Breast epithelium (tissue), 3 donors: Measurements from ENCODE around the gene DUS1L.

Source experiments
- POLR2A ChIP-seq: fragments of 450-650 bp; IDR thresholded peaks from one replicate; pipeline ENCODE4 v1.6.1; 2016; ENCODE audit warnings: antibody characterized with exemption, mild to moderate bottlenecking, moderate library complexity
- POLR2AphosphoS5 ChIP-seq, 3 donors: sonication (generic); formaldehyde crosslinking; IDR thresholded peaks; one replicate each; pipeline ENCODE4 v1.6.1; 2017; ENCODE audit warnings: antibody characterized with exemption in 3 of 3
- TF ChIP-seq, protein P1 (sequence below), 3 donors: fragments of 450-650 bp; IDR thresholded peaks; one replicate each; pipeline ENCODE4 v1.5.1; 2016 to 2017; ENCODE audit warnings: antibody characterized with exemption in 3 of 3, mild to moderate bottlenecking in 3 of 3, moderate library complexity in 3 of 3

- TF ChIP-seq, protein P1, sequence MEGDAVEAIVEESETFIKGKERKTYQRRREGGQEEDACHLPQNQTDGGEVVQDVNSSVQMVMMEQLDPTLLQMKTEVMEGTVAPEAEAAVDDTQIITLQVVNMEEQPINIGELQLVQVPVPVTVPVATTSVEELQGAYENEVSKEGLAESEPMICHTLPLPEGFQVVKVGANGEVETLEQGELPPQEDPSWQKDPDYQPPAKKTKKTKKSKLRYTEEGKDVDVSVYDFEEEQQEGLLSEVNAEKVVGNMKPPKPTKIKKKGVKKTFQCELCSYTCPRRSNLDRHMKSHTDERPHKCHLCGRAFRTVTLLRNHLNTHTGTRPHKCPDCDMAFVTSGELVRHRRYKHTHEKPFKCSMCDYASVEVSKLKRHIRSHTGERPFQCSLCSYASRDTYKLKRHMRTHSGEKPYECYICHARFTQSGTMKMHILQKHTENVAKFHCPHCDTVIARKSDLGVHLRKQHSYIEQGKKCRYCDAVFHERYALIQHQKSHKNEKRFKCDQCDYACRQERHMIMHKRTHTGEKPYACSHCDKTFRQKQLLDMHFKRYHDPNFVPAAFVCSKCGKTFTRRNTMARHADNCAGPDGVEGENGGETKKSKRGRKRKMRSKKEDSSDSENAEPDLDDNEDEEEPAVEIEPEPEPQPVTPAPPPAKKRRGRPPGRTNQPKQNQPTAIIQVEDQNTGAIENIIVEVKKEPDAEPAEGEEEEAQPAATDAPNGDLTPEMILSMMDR (IDR thresholded peaks at IDR 0.05): no peak
- no peak for TF ChIP-seq POLR2AphosphoS5 (IDR thresholded peaks at IDR 0.05)
- no peak for TF ChIP-seq POLR2A
Measured at GRCh38 chr17:82035956-82036633, 29.5 kb downstream of the DUS1L start.
